HepG2 (cell line): Measurements from ENCODE around the gene TUBA4B. TPM values are rescaled to one million over a fixed set of nuclear protein-coding genes. Genes with fewer than 3 reads are reported as not detected.

Source experiments
- GTF3A ChIP-seq: sonication (generic); formaldehyde crosslinking; conservative IDR thresholded peaks from 2 replicates; pipeline ENCODE4 v1.4.0; 2020; ENCODE audit warnings: mild to moderate bottlenecking, missing genetic modification reagents
- ZSCAN12 ChIP-seq: sonication (generic); formaldehyde crosslinking; IDR thresholded peaks from 2 replicates; pipeline ENCODE4 v1.9.0; 2021; ENCODE audit warnings: mild to moderate bottlenecking, missing genetic modification reagents
- polyA plus RNA-seq, 8 experiments: library from polyadenylated mRNA; depleted of rRNA in 3 of 8; stranded (reverse) in 7 of 8; unstranded in 1 of 8; fragments of >200 nt; fragmentation: Illumina TruSeq in 4 of 8; extraction: Trizol in 4 of 8; gene quantifications; 2 replicates each; pipeline versions ENCODE4 v1.2.1 to v1.2.3, GENCODE V29; 2011 to 2016; ENCODE audit warnings: low read depth in 4 of 8, missing spikeins in 1 of 8, mixed read lengths in 1 of 8; ENCODE audit not compliant: insufficient read depth in 1 of 8
- total RNA-seq, 5 experiments: library from RNA; depleted of rRNA; stranded (reverse); fragments of >200 nt; fragmentation: Illumina TruSeq; extraction: Trizol; gene quantifications; 2 replicates each; pipeline ENCODE4 v1.2.3, GENCODE V29; 2016; ENCODE audit warnings: low read depth in 1 of 5
- TF ChIP-seq, protein P1 (sequence below): sonication (generic); formaldehyde crosslinking; IDR thresholded peaks from 2 replicates; pipeline ENCODE4 v1.4.0; 2020; ENCODE audit warnings: mild to moderate bottlenecking, missing genetic modification reagents
- TF ChIP-seq, protein P2 (sequence below): sonication (generic); formaldehyde crosslinking; IDR thresholded peaks from 2 replicates; pipeline ENCODE4 v1.4.0; 2020; ENCODE audit warnings: missing genetic modification reagents

Gene TUBA4B
- total and polyA plus RNA-seq, 2 of the 13 experiments (the other 11 are each of a cell fraction or from before 2014, with no cell fraction given): 0.18 to 0.22 TPM

DNA sequence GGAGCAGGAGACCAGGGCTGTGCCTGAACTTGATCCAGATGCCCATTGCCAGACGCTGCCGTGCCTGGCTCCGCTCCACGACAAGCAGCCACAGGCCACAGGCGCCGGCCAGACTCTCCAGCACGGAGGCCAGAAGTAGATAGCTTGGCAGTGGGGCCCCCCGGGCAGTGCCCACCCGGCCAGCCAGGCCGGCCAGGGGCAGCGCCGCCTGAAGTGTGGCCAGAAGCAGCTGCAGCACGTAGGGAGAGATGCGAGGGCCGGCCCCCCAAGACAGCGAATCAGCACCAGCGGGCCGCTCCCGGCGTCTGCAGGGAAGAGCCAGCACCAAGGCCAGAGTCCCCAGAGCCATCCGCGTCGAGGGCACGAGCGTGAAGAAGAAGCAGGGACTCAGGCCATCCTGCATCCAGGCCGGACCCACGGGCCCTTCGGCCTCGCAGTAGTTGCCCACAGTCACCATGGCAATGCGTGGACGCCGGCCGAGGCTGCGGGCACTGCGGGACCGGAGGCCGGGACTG lies 34.8 kb upstream of the TUBA4B start (continued):
- TF ChIP-seq, protein P1, sequence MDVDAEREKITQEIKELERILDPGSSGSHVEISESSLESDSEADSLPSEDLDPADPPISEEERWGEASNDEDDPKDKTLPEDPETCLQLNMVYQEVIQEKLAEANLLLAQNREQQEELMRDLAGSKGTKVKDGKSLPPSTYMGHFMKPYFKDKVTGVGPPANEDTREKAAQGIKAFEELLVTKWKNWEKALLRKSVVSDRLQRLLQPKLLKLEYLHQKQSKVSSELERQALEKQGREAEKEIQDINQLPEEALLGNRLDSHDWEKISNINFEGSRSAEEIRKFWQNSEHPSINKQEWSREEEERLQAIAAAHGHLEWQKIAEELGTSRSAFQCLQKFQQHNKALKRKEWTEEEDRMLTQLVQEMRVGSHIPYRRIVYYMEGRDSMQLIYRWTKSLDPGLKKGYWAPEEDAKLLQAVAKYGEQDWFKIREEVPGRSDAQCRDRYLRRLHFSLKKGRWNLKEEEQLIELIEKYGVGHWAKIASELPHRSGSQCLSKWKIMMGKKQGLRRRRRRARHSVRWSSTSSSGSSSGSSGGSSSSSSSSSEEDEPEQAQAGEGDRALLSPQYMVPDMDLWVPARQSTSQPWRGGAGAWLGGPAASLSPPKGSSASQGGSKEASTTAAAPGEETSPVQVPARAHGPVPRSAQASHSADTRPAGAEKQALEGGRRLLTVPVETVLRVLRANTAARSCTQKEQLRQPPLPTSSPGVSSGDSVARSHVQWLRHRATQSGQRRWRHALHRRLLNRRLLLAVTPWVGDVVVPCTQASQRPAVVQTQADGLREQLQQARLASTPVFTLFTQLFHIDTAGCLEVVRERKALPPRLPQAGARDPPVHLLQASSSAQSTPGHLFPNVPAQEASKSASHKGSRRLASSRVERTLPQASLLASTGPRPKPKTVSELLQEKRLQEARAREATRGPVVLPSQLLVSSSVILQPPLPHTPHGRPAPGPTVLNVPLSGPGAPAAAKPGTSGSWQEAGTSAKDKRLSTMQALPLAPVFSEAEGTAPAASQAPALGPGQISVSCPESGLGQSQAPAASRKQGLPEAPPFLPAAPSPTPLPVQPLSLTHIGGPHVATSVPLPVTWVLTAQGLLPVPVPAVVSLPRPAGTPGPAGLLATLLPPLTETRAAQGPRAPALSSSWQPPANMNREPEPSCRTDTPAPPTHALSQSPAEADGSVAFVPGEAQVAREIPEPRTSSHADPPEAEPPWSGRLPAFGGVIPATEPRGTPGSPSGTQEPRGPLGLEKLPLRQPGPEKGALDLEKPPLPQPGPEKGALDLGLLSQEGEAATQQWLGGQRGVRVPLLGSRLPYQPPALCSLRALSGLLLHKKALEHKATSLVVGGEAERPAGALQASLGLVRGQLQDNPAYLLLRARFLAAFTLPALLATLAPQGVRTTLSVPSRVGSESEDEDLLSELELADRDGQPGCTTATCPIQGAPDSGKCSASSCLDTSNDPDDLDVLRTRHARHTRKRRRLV (CRISPR knock-in tag): no peak
- TF ChIP-seq, protein P2, sequence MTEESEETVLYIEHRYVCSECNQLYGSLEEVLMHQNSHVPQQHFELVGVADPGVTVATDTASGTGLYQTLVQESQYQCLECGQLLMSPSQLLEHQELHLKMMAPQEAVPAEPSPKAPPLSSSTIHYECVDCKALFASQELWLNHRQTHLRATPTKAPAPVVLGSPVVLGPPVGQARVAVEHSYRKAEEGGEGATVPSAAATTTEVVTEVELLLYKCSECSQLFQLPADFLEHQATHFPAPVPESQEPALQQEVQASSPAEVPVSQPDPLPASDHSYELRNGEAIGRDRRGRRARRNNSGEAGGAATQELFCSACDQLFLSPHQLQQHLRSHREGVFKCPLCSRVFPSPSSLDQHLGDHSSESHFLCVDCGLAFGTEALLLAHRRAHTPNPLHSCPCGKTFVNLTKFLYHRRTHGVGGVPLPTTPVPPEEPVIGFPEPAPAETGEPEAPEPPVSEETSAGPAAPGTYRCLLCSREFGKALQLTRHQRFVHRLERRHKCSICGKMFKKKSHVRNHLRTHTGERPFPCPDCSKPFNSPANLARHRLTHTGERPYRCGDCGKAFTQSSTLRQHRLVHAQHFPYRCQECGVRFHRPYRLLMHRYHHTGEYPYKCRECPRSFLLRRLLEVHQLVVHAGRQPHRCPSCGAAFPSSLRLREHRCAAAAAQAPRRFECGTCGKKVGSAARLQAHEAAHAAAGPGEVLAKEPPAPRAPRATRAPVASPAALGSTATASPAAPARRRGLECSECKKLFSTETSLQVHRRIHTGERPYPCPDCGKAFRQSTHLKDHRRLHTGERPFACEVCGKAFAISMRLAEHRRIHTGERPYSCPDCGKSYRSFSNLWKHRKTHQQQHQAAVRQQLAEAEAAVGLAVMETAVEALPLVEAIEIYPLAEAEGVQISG (CRISPR knock-in tag): no peak
- TF ChIP-seq GTF3A (CRISPR knock-in tag) (peak; percentile 66), ZSCAN12 (0 out of 2 replicates have a peak, but pooled peaks have one; percentile 66)
